Heart left ventricle (tissue), 13 donors: ENCODE measurements around the gene RXRB.

Experiments
- POLR2A ChIP-seq, 2 donors: fragments of 450-650 bp; IDR thresholded peaks; one replicate each; pipeline ENCODE4 v1.6.1; 2017; ENCODE audit warnings: antibody characterized with exemption in 2 of 2, mild to moderate bottlenecking in 2 of 2, moderate library complexity in 2 of 2
- TF ChIP-seq, protein P1 (sequence below), 12 donors: fragments of 200-600 bp; sonication (generic) in 4 of 12; IDR thresholded peaks; one replicate each; pipeline versions ENCODE4 v1.5.0 to v1.8.0; 2018 to 2022; ENCODE audit warnings: antibody characterized with exemption in 12 of 12, mild to moderate bottlenecking in 5 of 12
- donor health status: ischemic (EF 13 %, LVEDD 7.1; RV severe dilation, severe dysfunction).
- donor health status: DM: no; HTN: yes; CAD: no.
- donor health status: DM: no; HTN: no; CAD: no.
- donor health status: ischemic (EF 25% LVEDD 6.9; RV normal size, moderate dysfunction).
- donor health status: ischemic (EF 25% LVEDD 5.7; RV mildly dilated, moderate dysfunction).
- donor health status: ischemic (EF 35%, LVEDD 5.7; RV mildly dilated, moderate dysfunction).
- donor health status: nonischemic (EF 11% LVEDD 7.7; RV severe dilation, severe dysfunction).
- donor health status: DM: yes; HTN: yes; CAD: no.
- donor health status: PGD.
- donor health status: ischemic (EF 29% LVEDD 5.4; RV normal size, mild dysfunction).
- donor health status: nonischemic (EF 23%, LVEDD 6.1; RV moderate dilation, normal function).

DNA sequence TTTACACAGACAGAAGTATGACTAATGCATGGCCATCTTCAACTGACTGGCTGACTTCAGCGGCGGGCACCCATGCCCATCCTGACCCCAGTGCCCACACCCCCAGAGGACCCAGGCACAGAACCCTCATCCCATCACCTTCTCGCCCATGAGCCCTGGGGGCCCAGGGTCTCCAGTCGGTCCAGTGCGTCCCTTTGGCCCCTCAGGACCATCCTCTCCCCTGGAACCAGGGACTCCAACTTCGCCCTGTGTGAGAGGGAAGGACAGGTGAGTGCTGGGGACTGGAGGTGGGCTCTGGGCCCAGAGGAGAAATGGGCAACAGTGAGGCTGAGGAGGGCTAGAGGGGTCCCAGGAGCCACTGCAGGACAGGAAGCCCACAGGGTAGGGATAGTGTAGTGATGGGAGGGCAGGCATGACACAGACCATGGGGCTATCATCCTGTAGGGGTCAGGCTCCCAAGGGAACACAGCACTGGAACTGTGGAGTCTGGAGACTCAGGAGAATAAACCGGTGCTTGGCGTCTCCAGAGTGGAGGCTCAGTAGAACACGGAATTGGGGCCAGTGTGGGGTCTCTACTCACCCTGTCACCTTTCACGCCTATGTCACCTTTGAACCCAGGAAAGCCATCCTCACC, 24.9 kb downstream of the RXRB start:
- TF ChIP-seq, protein P1, sequence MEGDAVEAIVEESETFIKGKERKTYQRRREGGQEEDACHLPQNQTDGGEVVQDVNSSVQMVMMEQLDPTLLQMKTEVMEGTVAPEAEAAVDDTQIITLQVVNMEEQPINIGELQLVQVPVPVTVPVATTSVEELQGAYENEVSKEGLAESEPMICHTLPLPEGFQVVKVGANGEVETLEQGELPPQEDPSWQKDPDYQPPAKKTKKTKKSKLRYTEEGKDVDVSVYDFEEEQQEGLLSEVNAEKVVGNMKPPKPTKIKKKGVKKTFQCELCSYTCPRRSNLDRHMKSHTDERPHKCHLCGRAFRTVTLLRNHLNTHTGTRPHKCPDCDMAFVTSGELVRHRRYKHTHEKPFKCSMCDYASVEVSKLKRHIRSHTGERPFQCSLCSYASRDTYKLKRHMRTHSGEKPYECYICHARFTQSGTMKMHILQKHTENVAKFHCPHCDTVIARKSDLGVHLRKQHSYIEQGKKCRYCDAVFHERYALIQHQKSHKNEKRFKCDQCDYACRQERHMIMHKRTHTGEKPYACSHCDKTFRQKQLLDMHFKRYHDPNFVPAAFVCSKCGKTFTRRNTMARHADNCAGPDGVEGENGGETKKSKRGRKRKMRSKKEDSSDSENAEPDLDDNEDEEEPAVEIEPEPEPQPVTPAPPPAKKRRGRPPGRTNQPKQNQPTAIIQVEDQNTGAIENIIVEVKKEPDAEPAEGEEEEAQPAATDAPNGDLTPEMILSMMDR (IDR thresholded peaks at IDR 0.05), result no peak
- no peak for TF ChIP-seq POLR2A (IDR thresholded peaks at IDR 0.05)
